Amniotic epithelial cell (primary cell): ENCODE results near the gene ENTREP3.
"Not testable (repeated sequence)": the region's sequence is repeated elsewhere in the genome, so short reads cannot be mapped to it uniquely, and the experiment has no call there.

Experiments used
- DNase-seq: peaks from one replicate; pipeline ENCODE4 v3.0.0-alpha.2; 2010; ENCODE audit warnings: low read depth

Gene ENTREP3

DNA sequence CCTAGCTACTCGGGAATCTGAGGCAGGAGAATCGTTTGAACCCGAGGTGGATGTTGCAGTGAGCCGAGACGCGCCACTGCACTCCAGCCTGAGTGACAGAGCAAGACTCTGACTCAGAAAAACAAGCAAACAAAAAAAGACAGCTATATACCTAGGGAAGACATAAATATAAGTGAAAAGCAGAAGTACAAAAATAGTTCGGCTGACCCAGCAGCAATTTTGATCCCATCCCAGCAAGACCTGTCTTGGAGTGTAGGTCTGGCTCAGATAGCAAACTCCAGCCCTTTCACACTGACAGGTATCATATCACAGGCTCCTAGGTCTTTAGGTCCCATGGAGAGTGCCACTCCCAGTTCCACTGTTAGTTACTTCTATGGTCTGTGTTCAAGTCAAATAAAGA lies 32.2 kb downstream of the ENTREP3 start:
- DNase-seq: no peak

DNA sequence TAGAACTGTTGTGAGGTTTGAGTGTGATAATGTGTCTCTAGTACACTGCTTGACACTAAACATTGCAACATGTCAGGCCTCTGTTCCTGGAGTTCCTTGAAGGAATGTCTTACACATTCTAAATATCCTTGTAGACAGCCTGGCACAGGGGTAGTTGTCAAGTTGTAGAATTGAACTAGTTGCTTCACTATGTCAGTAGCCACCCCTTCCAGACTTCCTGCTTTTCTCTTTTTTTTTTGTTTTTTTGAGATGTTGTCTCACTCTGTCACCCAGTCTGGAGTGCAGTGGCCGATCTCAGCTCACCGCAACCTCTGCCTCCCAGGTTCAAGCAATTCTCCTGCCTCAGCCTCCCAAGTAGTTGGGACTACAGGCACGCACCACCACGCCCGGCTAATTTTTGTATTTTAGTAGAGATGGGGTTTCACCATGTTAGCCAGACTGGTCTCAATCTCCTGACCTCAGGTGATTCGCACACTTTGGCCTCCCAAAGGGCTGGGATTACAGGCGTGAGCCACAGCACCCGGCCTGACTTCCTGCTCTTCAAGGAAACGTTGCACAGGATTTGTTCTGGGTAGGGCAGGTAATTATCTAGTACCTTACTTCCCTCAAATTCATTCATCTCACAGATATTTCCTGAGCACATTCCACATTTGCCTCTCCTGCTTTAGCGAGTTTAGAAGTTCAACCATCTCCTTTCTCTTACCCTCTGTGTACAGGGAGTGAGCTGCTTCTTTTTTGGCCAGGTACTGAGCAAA lies 34.9 kb downstream of the ENTREP3 start:
- DNase-seq: not testable (repeated sequence)

DNA sequence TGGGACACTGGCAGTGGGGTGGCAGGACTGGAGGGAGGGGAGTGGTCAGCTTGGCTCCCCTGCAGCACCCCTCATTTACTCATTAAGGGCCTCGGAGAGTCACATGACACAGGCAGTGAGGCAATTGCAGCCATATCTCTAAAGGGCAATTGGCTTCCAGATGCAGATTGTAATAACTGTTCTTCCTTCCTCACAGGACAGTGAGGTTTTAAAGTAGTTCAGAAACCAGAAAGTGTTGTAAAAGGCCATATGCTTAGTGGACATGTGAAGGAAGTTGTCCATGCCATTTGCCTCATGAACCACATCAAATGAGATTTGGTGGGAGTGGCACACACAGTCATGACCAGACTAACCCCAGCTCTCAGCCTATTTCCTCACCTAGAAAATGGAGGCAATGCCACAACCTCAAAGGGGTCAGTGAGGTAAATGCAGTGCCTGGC lies 35.7 kb downstream of the ENTREP3 start:
- DNase-seq: no peak

DNA sequence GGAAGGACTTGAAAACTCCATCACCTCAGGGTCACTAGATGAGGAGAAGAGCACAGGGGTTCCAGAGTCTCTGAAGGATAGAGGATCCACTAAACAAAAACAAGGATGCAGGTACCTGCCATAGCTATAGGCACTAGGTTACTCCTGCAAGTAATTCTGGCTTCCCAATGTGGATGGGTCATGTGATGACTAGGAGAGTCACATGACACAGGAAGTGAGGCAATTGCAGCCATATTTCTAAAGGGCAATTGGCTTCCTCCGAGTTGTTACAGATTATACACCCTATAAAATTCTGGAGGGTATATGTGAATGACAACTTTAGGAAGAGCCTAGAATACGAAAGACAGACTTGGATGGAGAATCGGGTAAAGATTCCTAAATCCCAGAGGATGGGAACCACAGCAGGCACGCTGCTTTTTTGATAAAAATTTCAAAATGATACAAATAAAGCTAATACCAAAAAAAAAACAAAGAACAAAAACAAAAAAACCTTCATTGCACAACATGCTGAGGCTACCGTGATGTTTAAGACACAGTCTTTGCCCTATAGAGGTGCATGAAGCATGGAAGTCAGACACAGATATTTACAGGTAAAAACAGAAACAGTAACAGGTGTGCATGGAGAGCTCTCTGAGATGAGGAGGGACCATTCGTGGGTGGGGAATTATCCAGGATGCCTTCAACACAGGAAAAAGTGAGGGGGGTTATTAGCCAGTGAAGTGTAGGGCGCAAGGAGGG lies 36.3 kb downstream of the ENTREP3 start:
- DNase-seq: peak; percentile 74

DNA sequence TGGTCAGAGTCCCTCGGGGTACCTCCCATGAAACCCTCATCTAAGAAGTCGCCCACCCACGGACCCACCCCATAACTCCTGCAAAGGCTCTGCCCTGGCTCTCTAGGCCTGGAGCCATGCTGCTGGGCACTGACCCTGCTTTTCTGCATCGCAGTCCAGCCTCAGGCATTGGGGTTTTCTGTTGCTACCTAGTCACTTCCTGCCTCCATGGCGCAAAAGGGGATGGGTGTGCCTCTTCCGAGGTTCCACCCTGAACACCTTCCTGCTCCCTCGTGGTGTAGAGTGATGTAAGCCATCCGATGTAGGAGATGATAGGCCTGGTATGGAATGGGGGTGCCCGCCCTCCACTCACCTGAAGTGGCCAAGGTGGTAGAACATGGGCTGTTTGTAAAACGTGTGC lies 40.6 kb downstream of the ENTREP3 start:
- DNase-seq: not testable (repeated sequence)

DNA sequence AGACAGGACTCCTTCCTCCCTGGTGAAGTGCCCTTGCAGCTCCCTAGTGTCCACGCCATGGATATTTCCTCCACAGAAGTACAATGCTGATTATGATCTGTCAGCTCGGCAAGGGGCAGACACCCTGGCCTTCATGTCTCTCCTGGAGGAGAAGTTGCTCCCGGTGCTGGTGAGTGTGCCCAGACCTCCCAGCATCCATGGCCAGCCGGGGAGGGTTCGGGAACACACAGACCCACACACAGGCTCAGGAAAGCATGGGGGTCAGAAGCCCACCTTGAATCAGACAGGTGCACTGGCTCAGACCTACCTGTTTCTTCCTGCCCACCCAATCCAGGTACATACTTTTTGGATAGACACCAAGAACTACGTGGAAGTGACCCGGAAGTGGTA lies 43.2 kb downstream of the ENTREP3 start:
- DNase-seq: not testable (repeated sequence)

DNA sequence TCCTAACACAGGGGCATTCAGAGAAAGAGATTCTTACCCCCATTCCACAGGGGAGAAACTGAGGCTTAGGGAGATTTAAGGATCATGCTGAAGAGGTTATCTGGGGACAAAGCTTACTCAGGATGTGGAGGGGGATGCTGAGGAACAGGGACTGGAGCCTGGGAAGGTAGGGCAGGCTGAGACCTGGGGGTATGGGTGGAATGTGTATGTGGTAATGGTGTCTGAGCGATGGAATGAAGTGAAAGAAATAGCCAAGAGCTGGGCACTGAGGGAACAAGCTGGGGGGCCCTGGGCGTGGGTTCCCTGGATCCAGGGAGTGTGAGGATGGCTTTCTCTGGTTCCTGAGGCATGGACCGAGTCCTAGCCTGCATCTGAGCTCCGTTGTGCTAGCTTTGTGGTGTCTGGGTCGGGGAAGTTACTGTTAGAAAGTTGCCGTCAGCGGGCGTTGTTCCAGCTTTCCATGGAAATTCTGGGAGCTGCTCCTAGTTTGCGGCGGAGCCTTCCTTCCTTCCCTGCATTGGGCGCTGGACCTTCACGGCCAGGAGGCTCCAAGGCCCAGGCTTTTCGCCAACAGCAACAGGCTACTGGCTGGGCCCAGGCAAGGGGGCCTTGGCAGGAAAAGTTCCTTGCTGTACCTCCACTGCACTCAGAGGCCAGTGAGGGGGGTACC lies 43.8 kb downstream of the ENTREP3 start:
- DNase-seq: peak; percentile 16

DNA sequence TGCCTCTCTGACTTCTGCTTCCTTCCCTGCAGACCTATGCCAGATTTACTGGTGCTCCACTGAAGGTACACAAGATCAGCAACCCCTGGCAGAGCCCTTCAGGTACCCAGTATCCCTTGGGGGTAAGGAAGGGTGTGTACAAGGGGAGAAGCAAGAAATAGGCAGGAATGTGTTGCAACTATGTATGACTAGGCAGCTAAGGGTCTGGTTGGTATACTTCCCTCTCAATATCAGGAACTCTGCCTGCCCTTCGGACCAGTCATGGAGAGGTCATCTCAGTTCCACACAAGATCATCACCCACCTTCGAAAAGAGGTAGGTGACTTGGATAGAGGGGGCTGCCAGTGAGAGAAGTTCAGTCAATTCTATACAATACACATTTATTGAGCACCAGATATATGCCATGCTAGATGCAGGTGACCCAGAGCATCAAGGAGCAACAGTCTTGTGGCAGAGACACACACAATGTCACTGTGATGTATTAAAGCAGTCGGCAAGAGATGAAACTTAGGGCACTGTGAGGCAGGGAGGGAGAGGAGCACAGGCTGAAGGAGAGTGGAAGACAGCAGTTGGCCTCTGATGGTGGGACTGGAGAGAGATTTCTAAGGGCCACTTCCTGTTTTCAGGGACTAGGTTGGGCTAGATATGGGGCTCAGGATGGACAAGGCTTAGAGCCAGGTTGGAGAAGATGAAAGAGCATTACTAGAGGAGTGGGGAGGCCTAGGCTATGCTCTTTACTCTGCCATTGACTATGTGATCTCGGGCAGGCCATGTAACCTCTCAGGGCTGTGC lies 44.8 kb downstream of the ENTREP3 start:
- DNase-seq: no peak

DNA sequence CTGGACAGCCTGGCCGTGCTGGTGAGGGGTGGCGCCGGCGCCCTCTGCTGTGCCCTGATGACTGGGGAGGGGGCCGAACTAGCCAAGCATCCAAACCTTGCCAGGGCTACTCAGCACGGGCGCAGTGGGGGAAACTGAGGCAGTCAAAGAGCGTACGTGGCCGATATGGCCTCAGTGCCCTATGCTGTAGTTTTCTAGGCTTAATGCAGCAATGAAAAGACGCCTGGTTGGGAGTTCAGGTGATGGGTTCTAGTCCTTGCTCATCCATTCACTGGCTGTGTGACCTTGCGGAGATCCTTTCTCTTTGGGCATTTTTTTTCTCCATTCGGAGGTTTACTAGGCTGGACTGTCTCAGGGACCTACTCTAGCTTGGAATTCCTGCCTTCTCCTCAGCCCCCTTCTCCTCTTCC lies 46.0 kb downstream of the ENTREP3 start:
- DNase-seq: no peak

DNA sequence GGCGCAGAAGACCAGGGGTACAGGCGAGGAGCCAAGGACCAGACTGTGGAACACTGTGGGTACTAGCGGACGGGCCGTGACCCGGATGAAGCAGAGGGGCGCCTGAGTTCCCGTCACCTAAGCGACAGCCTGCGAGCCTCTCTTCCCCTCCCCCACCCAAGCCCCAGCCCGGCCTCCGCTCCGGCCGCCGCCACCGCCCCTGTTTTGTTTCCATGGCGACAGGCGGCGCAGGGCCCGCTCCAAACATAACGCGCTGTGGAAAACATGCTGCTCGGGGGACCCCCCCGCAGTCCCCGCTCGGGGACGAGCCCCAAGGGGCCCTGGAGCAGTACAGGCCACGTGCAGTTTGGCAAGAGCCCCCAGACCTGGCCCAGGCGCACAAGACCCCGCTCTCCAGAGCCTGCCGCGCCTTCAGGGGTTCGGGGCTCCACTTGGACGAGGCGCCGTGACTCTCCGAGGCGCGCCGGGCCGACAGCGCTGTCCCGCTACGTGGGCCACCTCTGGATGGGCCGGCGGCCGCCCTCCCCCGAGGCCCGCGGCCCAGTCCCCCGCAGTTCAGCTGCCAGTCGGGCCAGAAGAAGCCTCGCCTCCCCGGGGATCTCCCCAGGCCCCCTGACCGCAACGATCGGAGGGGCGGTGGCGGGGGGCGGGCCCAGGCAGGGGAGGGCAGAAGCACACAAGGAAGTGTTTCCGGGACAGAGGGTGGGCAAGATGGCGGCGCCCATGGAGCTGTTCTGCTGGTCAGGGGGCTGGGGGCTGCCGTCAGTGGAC lies 46.6 kb downstream of the ENTREP3 start, which contains the start of gene MTX1:
Gene MTX1 (plus strand): TSS at position 155 of the 771 bp plus-strand sequence. CDS start 110 bp downstream, at position 265.
- peak; percentile 73 for DNase-seq

DNA sequence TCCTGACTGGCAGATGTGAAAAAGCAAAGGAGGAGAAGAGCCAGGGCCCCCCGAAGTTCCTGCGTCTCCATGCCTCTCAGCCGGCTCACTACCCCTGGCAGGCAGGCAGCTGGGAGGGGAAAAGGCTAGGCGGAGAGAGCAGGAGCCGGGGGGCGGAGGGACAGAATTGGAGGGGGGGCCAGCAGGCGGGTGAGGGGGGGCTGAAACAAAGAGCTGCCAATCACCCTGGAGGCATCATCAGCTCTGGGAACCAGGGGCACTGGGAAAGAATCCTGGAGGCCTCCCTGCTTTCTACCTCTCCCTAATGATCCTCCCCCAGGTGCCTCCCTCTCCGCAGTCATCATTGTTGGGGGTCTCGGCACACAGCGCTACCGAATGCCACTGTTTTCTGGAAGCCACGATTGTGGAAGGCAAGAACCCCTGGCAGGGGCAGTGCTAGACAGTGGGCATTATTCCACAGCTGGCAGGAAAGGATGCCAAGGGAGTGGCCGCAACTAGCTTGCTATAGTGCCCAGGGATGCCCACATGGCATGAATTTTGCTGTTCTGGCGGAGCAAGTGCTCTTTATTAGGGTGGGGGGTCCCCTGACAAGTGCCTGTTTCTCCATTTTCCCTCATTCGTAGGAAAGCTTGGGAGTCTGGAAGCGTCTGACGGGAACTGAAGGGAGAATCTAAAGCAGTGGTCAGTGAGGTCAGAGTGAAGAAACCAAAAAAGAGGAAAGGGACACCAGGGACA lies 47.3 kb downstream of the ENTREP3 start, which contains the start of gene THBS3:
Gene THBS3 (minus strand): TSS at position 92 of the 735 bp plus-strand sequence. CDS start 21 bp downstream, at position 71.
- DNase-seq: peak; percentile 12

DNA sequence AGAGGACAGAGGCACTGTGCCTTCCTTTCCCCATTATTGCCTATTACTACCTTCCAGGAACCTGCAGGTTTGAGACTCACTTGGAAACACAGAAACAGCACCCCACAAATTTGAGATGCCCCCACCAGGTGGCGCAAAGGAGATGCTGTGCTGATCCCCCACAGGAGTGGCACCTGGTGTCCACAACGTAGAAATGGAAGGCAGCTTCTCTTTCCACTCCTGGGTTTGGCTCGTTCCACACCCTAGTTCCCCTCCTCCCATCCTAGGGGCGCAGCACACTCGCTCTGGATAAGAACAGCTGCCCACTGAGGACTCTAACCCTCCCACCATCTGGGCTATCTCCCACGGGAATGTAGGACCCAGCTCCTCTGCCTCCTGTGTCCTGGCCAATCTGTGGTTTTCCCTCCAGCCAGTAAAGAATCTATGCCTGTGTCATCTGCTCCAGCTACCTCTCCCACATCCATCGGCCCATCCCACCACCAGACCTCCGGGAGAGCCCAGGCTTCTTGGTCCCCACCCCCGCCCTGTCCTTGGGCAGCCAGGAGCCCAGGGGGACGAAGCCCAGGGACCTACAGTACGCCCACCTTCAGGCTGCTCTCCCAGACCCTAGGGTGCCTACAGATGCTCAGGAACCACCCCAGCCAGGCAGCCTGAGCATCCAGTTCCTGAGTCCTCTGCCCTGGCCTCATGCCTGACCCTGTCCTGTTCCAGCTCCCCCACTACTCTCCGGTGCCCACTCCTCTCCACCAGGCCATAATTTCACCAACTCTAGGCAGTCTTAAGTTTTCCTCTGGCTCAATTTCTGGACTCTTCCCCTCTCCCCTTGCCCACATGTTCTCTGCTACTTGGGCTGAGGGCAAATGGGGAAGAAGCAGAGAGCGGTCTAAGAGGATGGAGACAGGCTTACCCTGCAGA lies 48.1 kb downstream of the ENTREP3 start:
- peak; percentile 71 for DNase-seq

DNA sequence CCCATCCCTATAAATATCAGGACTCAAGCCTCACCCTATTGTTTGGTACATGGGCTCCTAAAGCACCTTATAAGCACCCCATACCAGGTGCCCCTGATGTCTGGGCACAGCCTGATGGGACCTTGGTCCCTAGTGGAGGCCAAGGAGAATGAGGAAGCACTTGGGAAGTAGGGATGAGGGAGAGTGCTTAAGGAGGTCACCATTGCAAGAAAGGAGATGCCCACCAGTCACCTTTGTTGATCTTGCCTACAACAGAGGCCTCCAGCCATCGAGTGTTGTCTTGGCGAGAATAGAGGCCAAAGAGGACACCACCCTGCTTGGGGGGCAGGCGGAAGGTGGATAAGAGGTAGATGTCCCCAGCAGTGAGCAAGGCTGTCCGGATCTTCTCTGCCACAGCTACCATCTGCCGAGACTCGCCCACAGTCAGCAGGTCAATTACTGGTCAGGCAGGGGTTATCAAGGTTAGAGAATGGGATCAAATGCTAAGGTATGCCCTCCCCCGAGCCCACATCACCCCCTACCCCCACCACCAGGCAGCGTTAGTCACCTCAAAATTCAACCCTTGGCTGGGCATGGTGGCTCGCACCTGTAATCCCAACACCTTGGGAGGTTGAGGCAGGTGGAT lies 49.2 kb downstream of the ENTREP3 start:
- no peak for DNase-seq

DNA sequence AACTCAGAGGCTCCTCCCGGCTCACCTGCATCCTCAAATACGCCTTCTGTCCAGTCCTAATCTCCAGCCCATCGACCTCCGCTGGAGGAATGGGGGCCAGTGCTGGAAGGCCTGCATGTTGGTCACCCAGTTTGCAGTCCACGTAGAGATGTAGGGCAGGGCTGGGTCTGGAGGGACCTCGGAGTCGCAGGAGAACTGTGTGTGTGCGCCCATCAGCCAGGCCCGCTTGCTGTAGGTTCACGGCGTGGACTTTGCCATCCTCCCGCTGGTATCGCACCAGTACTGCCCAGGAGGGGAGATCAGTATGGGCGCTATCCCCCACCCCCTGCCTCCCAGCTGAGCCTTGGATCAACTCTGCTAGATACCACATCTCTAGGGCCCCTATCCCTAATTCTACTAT lies 50.2 kb downstream of the ENTREP3 start:
- DNase-seq: no peak

DNA sequence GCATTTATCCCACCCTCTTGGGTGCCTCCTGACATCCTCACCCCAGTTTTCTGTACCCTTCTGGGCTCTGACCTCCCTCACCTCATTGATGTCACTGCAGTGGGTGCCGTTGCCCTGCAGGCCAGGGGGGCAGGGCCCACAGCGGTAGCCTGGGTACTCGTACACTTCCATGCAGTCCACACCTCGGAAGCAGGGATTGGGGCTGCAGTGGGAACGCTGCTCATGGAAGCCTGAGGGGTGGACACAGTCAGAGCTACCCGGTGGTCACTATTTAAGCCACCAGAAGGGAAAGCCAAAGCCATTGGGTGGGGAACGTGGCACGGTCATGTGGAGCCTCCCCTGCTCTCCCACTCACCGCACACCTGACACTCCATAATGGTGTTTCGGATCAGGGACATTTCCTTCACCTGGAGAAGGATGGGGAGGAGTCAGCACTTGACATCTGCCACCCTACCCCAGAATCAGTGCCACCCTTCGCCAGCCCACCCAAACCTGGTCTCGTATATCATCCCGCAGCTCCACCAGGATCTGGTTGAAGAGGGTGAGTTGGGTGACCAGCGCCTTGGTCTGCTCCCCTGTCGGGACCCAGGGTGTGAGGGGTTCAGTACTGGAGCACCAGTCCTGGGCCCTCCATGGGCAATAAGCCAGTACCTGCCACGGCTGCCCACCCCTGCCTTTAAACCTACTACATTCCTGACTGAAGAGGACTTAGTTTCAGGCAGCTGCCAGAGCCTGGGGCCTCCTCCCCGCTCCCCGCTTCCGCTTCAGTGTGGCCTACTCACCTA lies 52.4 kb downstream of the ENTREP3 start:
- no peak for DNase-seq

DNA sequence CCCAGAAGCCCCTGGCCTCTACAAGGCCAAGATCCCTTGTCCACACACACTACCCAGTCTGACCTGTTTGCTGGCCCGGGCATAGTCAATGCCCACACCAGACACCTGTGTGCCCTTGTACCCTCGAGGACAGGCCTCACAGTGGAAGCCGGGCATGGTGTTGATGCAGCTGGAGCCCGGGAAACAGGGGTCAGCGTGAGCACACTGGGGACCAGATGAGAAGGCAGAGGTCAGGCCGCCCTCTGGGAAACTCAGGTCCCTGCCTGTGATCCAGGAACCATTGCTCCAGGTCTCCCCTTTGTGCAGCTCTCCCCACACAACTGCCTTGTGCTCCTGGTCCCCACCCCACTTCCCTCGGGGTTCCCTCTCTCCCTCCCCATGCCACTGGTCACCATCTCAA lies 53.1 kb downstream of the ENTREP3 start:
- DNase-seq: no peak

DNA sequence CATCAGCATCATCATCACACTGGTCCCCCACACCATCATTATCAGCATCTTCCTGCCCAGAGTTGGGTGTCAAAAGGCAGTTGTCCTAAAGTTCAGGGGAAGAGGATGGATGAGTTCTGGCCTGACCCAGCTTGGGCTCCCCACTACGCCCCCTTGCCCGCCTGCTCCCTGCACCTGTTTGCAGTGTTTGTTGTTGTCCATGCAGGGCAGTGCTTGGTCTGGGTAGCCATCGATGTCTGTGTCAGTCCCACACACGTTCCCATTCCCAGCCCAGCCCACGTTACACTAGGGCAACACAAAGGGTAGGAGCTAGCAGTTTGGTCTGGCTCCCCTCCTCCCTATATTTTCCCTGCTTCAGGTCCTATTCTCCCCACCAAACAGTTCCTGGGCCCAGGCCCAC lies 54.4 kb downstream of the ENTREP3 start:
- DNase-seq: no peak

DNA sequence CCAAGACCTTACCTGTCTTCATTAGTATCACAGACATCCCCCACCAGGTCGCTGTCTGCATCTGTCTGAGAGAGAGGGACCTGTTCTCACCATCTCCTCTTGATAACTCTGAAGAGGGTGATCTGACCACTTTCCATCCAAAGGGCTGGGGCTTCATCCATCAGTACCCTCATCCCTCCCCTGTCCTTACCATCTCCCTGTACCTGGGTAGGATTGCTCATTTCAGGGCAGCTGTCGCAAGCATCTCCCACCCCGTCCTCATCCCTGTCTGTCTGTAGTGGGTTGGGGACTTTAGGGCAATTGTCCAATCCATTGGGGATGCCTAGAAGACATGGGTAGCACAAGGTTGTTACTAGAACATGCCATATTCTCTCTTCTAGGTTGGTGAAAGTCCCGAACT lies 55.5 kb downstream of the ENTREP3 start:
- DNase-seq: no peak
